HCEC 1CT (cell line): ENCODE measurements around the gene NAA10.

Experiments
- DNase-seq: peaks from one replicate; pipeline ENCODE4 v3.0.0-alpha.2; 2017

The NAA10 gene

DNA sequence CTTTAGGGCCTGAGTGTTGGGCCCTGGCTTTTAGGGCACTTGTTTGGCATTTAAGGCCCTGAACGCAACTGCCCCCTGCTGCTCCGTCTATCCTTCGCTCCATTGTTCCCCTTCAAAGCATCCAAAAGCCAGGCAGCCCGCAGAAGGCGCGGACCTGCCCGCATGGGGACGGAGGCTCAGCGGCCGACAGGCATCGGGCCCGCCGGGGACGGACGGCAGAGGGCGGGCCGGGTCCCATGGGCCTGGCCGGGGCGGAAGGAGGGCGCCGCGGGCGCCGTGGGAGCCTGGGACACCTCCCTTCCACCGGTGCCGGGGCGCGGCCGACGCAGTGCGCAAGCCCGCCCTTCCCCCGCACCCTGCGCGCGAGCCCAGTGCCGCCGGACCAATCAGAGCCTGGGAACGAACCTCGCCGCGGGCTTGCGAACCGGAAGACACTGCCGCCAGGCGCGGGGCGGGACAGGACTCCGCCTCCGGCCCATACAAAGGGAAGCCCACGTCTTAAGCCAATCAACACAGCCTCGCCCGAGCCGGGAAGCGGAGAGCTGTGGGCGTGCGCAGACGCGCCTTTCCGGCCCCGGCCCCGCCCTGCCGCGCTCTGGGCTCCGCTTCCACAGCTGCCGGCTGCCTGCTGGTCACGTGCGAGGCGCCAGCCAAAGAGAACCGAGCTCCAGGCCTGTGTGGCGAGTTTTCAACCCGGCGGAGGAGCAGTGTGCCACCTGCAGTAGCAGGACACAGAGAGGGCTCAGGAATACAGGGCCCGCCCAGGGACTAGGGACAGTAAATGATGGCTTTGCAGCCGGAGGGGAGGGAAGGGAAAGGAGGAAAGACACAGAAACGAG is 6.7 kb downstream of the NAA10 start:
- peak; percentile 96 for DNase-seq

DNA sequence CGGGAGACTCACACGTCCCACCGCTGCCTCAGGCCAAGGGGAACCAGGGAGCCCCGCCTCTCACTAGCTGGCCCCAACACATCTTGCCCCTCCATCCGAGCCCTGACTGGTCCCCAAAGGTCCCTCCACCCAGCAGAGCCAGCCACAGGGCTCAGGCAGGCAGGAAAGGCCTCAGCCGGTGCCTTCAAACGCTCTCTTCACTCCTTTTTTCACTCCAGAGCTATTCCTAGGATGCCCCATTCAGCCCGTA is 7.2 kb downstream of the NAA10 start:
- DNase-seq = no peak

- no peak for DNase-seq
Observed at GRCh38 chrX:153926858-153927671, 7.8 kb downstream of the NAA10 start.

- no peak for DNase-seq
Observed at GRCh38 chrX:153926552-153926857, 8.3 kb downstream of the NAA10 start.

DNA sequence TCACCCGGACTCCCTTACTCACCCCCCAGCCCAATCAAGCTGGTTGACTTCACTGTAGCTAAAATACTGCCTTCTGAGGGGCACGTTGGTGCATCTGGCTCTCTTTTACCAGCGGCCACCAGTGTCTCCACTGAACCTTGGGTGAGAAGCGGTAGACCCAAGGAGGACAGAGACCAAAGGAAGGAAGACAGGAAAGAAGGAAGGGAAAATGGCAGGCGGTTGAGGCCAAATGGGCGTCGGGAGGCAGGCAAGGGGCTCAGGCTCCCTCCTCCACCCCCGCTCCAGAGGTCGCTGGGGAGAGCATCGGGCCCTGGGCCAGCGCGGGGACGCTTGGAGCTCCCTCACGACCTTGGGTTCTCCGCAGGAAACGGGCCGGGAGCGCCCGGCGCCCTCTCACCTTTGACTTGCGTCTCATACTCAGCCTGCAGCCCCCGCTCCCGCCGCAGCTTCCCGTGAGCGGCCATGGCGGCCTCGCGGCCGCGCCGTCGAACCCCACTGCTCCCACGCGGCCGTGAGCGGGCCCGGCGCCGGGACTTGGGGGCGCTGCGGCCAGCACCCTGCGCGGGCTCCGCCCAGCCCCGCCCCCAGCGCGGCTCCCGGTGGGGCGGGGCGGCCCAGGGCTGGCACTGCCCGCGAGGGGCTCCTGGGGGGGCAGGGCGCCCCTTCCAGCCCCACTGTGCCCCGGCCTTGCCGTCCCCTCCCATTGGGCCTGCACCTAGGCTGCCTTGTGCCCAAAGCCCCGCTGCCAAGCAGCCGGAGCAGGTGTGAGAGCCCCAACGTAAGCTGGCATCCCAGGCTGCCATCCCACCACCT is 8.9 kb downstream of the NAA10 start, which contains the start of gene ARHGAP4:
Gene ARHGAP4, minus strand, starts transcription at position 526 of the 813 bp plus-strand sequence. Its CDS starts 62 bp downstream, at position 464.
- no peak for DNase-seq

GRCh38 chrX:153925387-153925738 is 9.5 kb downstream of the NAA10 start:
- DNase-seq = no peak

DNA sequence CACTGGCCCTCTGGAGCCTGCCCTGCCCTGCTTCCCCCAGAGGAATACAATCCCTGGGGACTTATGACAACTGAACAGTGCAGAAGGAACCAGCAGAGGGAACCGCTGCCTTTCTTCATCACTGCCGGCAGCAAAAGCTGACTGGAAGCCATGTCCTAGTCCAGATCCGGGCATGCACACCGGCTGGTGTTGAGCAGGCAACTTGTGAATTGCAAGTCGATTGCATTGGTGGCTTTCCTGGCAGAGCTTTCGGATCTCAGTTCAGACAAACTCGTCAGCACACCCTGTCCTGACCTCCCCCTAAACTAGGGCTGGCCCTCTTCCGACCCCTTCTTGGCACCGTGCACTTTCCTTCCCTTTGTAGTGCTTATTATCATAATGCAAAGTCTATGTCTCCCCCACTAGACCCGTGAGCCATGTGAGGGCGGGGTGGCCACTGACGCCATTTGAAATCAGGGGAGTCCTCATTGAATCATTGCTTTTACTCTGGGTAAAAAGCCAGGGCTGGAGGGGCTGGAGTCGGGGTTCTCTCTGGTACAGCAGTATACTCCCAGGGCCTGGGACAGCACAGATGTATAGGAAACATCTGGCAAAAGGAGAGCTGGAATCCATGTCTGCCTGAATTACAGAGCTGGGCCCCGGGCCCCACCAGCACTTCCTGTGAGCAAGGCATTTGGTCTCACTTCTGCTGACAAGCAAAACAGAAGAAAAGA is 10.5 kb downstream of the NAA10 start:
- DNase-seq = no peak

DNA sequence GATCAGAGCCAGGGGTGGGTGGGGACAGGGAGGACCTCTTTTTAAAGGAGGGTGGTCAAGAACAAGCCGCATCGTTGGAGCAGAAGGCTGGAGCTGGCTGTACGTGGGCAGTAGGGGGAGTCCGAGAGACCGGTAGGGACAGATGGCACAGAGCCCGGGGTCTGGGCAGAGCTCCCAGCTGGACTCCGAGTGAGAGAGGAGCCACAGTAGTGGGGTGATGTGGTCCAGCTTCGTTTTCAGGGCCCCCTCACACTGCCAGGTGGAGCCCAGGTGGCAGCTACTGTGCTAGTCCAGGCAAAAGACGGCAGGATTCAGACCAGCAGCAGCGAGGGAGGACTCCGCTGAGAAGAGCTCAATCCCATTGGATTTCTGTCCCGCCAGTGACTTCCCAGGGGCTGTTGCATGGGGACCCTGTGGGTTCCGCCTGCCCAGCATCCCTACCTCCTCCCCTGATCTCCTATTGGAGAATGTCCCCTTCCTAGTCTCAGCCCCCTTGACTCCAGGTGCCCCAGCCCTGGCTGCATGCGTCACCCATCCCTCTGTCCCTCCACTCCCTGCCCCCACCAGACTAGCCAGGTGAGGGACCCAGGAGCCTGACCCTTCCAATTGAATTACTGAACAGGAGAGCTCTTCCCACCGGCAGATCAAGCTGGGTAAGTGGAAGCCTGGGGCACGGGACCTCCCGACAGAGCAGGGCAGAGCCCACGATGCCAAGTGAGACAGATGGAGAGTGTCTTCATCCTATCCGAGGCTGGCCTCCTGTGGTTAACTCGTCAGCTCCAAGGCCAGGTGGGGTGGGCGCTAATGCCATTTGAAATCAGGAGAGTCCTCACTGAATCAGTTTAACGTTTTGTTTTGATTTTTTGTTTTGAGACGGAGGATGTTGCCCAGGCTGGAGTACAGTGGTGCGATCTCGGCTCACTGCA is 11.6 kb downstream of the NAA10 start:
- peak; percentile 45 for DNase-seq

- DNase-seq = no peak
Observed at GRCh38 chrX:153921511-153922446, 13.1 kb downstream of the NAA10 start.

DNA sequence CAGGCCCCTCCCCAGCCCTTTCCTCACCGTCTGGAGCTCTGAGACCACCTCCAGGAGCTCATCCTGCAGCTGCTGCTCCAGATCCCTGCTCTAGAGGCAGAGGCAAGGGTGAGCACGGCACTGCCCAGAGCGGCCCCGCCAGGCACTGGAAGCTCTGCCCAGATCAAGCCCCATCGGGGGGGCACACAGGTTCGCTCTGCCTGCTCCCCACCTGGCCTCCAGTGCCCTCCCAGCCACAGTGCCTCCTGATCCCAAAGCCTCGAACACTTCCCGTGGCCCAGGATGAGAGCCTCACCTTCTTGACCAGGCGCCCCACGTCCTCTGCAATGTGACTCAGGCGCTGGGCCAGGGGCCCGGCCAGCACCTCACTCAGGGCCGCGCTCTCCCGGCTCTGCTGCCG is 13.8 kb downstream of the NAA10 start:
- DNase-seq = no peak

GRCh38 chrX:153920546-153920945 is 14.3 kb downstream of the NAA10 start:
- DNase-seq = no peak

- DNase-seq = no peak
Observed at GRCh38 chrX:153919281-153919680, 15.6 kb downstream of the NAA10 start.

- no peak for DNase-seq
Observed at GRCh38 chrX:153917869-153918268, 17.0 kb downstream of the NAA10 start.

GRCh38 chrX:153913701-153914100 is 21.1 kb downstream of the NAA10 start:
- DNase-seq = no peak

DNA sequence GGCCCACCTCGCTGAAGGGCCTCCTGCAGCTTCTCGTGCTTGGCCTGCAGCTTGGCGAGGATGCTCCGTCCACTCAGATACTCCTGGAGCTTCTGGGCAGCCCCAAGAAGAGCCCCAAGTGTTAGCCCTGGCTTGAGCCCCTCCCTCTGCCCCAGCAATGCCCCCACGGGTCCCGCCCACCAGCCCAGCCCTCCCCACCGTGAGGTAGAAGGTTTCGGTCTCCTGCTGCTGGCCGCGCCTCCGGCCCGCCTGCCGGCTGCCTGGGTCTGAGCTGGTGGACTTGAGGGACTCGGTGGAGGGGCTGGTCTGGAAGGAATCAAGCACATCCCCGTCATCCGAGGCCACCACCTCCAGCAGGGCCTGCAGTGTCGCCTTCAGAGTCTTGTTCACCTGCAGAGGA is 21.6 kb downstream of the NAA10 start:
- DNase-seq = no peak

DNA sequence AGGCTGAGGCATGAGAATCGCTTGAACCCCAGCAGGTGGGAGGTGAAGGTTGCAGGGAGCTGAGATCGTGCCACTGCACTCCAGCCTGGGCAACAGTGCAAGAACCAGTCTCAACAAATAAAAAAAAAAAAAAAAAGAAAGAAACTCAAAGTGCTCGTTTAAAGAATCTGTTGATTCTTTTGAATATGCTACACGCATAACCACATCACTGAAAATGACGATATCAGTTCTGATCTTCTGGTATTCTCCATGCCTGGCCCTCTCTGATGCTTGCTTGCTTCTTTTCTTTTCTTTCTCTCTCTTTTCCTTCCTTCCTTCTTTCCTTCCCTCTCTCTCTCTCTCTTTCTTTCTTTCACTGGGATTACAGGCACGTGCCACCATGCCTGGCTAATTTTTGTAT is 23.0 kb downstream of the NAA10 start:
- DNase-seq = no peak

DNA sequence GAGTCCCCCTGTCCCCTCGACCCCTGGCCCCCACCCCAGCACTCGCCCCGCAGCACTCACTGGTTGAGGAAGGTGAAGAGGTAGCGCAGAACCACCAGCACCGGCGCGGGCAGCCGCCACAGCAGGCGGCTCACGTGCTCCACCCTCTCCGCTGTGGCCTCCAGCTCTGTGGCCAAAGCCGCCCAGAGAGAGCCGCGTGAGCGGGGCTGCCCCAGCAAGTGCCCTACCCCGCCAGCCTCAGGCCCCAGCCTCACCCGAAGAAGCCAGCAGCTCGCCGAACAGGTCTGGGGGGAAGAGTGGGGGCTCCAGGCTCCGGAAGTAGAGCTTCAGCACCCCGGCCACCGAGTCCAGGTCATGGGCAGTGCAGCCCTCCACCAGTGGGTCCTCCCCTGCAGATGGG is 24.4 kb downstream of the NAA10 start:
- no peak for DNase-seq

DNA sequence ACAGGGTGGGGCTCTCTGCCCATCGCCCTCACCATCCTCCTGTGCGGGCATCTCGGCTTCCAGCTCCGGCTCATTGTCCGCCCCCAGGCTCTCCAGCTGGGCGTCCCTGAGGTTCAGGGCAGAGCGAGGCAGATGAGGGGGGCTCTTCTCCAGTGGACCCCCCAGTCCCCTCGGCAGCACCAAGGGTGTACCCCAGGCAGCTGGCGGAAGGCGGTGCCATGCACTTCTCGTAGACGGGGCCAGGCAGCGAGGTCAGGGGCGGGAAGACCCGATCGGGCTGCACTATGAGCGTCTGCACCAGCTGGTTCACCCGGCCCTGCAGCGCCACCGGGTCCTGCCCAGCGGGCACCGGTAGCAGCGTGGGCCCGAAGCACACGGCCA is 24.9 kb downstream of the NAA10 start:
- DNase-seq = no peak

DNA sequence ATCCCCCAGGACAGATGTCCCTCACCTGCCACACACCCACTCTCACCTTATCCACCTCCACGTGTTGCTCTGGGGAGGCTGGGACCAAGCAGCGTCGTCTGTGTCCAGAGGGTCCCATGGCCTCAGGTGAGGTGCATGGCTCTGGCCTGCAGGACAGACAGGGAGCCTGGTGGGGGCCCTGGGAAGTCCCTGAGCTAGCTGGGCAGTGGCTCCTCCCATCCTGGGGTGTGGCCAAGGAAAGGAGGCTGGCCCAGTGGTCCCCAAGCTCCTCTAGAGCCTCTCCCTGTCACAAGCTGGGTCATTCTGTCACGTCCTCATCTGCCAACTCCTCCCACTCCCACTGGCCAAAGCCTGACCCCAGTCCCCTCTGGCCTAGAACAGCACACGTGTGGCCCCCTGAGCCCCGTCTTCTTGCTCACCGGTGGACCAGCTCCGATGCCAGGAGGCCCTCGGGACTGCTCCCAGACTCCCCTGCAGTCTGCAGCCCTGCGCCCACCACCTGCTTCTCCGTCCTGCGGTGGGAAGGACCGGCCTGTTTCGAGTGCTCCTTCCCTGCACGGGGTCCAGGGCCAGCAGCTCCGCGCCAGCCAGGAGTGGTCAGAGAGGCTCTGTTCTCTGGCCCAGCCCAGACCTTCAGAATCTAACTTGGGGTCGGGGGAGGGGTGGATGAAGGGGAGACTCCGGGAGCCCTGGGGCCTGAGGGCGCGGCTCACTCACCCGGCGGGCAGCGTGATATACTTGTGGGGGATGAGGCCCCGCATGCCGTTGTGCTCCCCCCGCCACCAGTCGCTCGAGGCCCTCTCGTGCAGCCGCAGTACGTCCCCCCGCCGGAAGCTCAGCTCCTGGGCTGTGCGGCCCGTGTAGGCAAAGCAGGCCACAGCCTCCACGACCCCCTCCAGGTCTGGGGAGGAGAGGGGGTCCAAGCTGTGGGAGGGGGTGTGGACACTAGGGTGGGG is 25.5 kb downstream of the NAA10 start:
- DNase-seq = no peak
